Glutamatergic neuron (in vitro differentiated cells): Measurements from ENCODE around the gene RNF114. TPM values are rescaled to one million over a fixed set of nuclear protein-coding genes. Genes with fewer than 3 reads are reported as not detected.
"Not testable (repeated sequence)": the region's sequence is repeated elsewhere in the genome, so short reads cannot be mapped to it uniquely, and the experiment has no call there.

Experiments used
- DNase-seq: peaks from one replicate; pipeline ENCODE4 v3.0.0; 2022
- H3K27ac Mint-ChIP-seq: one replicate; pipeline ENCODE4 v1.8.0; 2020; ENCODE audit warnings: mild to moderate bottlenecking, mixed read lengths, inconsistent platforms; ENCODE audit not compliant: unreplicated experiment
- H3K27me3 Mint-ChIP-seq: one replicate; pipeline ENCODE4 v1.8.0; 2020; ENCODE audit warnings: mild to moderate bottlenecking, moderate library complexity, mixed read lengths, inconsistent platforms; ENCODE audit not compliant: unreplicated experiment
- H3K36me3 Mint-ChIP-seq: one replicate; pipeline ENCODE4 v1.8.0; 2020; ENCODE audit warnings: mild to moderate bottlenecking, mixed read lengths, inconsistent platforms; ENCODE audit not compliant: unreplicated experiment
- H3K4me1 Mint-ChIP-seq: one replicate; pipeline ENCODE4 v1.8.0; 2020; ENCODE audit warnings: mild to moderate bottlenecking, low read depth, mixed read lengths, inconsistent platforms; ENCODE audit not compliant: unreplicated experiment
- H3K4me3 Mint-ChIP-seq: one replicate; pipeline ENCODE4 v1.8.0; 2020; ENCODE audit warnings: mild to moderate bottlenecking, mixed read lengths, inconsistent platforms; ENCODE audit not compliant: unreplicated experiment
- H3K9me3 Mint-ChIP-seq: one replicate; pipeline ENCODE4 v1.8.0; 2020; ENCODE audit warnings: mild to moderate bottlenecking, moderate library complexity, mixed read lengths, inconsistent platforms; ENCODE audit not compliant: unreplicated experiment
- total RNA-seq: library from RNA; stranded (reverse); fragmentation: NEBNext Ultra II Directional; extraction: Animal tissue kit (Norgen Biotek cat#: 25700); gene quantifications from one replicate; pipeline ENCODE4 v1.2.1, GENCODE V29; 2021; ENCODE audit not compliant: unreplicated experiment
- TF ChIP-seq, protein P1 (sequence below): fragments of 200-600 bp; sonication (generic); IDR thresholded peaks from one replicate; pipeline ENCODE4 v1.5.0; 2021; ENCODE audit not compliant: partially characterized antibody, unreplicated experiment

Gene RNF114
- total RNA-seq, 1 donor from 2014 or later = 64.2 TPM

- H3K27me3 Mint-ChIP-seq = peaks cover 7% of the 10 kb centered on the region
- DNase-seq = no peak
- H3K4me3 Mint-ChIP-seq = no peak overlapping the region
- H3K4me1 Mint-ChIP-seq = peaks cover 5% of the 10 kb centered on the region
- no peak overlapping the region for H3K27ac Mint-ChIP-seq
- H3K9me3 Mint-ChIP-seq = peaks cover 2% of the 10 kb centered on the region
- H3K36me3 Mint-ChIP-seq = no peaks in the 10 kb centered on the region
- TF ChIP-seq, protein P1, sequence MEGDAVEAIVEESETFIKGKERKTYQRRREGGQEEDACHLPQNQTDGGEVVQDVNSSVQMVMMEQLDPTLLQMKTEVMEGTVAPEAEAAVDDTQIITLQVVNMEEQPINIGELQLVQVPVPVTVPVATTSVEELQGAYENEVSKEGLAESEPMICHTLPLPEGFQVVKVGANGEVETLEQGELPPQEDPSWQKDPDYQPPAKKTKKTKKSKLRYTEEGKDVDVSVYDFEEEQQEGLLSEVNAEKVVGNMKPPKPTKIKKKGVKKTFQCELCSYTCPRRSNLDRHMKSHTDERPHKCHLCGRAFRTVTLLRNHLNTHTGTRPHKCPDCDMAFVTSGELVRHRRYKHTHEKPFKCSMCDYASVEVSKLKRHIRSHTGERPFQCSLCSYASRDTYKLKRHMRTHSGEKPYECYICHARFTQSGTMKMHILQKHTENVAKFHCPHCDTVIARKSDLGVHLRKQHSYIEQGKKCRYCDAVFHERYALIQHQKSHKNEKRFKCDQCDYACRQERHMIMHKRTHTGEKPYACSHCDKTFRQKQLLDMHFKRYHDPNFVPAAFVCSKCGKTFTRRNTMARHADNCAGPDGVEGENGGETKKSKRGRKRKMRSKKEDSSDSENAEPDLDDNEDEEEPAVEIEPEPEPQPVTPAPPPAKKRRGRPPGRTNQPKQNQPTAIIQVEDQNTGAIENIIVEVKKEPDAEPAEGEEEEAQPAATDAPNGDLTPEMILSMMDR = no peak
Measured at GRCh38 chr20:49999329-49999728, 63.1 kb downstream of the RNF114 start.

DNA sequence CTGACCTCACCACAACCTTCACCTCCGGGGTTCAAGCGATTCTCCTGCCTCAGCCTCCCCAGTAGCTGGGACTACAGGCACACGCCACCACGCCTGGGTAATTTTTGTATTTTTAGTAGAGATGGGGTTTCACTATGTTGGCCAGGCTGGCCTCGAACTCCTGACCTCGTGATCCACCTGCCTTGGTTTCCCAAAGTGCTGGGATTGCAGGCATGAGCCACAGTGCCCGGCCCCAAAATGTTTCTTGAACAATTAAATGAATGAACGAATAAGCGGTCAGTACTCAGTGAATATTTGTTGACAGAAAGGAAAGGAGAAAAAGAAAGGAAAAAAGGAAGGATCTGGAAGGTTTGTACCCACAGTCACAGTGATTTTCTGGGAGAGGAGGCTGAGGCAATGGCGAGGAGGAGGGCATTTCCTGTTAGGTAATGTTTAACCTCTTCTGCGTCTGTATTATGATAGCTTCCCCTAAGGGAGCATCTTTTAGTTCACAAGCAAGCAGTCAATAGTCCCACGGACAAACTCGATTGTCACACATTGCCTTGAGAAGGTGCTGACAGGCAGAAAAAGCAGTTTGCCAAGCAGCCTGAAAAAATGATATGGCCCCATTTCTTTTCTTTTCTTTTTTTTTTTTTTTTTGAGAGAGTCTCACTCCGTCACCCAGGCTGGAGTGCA lies 64.5 kb downstream of the RNF114 start:
- H3K27me3 Mint-ChIP-seq, H3K4me3 Mint-ChIP-seq, H3K36me3 Mint-ChIP-seq, H3K9me3 Mint-ChIP-seq, H3K27ac Mint-ChIP-seq, H3K4me1 Mint-ChIP-seq, DNase-seq: not testable (repeated sequence)

- H3K36me3 Mint-ChIP-seq = no peaks in the 10 kb centered on the region
- TF ChIP-seq, protein P1 = no peak
- peaks cover 5% of the 10 kb centered on the region for H3K27me3 Mint-ChIP-seq
- no peaks in the 10 kb centered on the region for H3K9me3 Mint-ChIP-seq
- peaks cover 3% of the 10 kb centered on the region for H3K4me1 Mint-ChIP-seq
- H3K4me3 Mint-ChIP-seq = no peak overlapping the region
- H3K27ac Mint-ChIP-seq = no peak overlapping the region
- DNase-seq = no peak
Measured at GRCh38 chr20:50001784-50002311, 65.7 kb downstream of the RNF114 start.

- no peak overlapping the region for H3K27ac Mint-ChIP-seq
- H3K9me3 Mint-ChIP-seq = no peaks in the 10 kb centered on the region
- H3K36me3 Mint-ChIP-seq = no peaks in the 10 kb centered on the region
- H3K4me3 Mint-ChIP-seq = no peak overlapping the region
- no peak for DNase-seq
- H3K27me3 Mint-ChIP-seq = peaks cover 3% of the 10 kb centered on the region
- H3K4me1 Mint-ChIP-seq = no peaks in the 10 kb centered on the region
- TF ChIP-seq, protein P1 = no peak
Measured at GRCh38 chr20:50003253-50003656, 67.1 kb downstream of the RNF114 start.

Other genes with a start within 250 kb of the RNF114 start
- 61.3 TPM for gene B4GALT5, start 222.5 kb upstream of the RNF114 start, total RNA-seq
- gene SLC9A8, start 123.6 kb upstream of the RNF114 start, total RNA-seq = 10.6 TPM
- 9.7 TPM for gene SPATA2, start 20.9 kb upstream of the RNF114 start, total RNA-seq
- gene SNAI1, start 46.6 kb downstream of the RNF114 start, total RNA-seq = 3.9 TPM
- gene UBE2V1, start 176.8 kb downstream of the RNF114 start, total RNA-seq = 149 TPM
- 29.3 TPM for gene PEDS1, start 217.3 kb downstream of the RNF114 start, total RNA-seq